SK-N-SH (cell line): ENCODE data around the gene TP53I13. TPM values are rescaled to one million over a fixed set of nuclear protein-coding genes. Genes with fewer than 3 reads are reported as not detected.
A peak's percentile ranks its signal among the peaks of the same experiment; 100 is the strongest.

Source experiments
- CTCF ChIA-PET: fragments of 300-600, 350-600 bp; formaldehyde crosslinking; extraction: SDS; loops from one replicate; lab custom pipeline; 2021; lab: Yijun Ruan, JAX
- POLR2A ChIA-PET: fragments of 350-600 bp; sonication (Branson Sonifier 250); formaldehyde crosslinking; extraction: SDS; loops from one replicate; lab custom pipeline; 2020; ENCODE audit warnings: antibody characterized with exemption, inconsistent platforms; lab: Yijun Ruan, JAX
- DNase-seq: peaks from one replicate; pipeline ENCODE4 v3.0.0; 2012
- H2AFZ ChIP-seq: fragments of 200-600 bp; sonication (generic); 2 replicates; pipeline ENCODE4 v1.8.1; 2016; ENCODE audit warnings: antibody characterized with exemption, mild to moderate bottlenecking, low read depth
- H3F3A ChIP-seq: fragments of 200-600 bp; sonication (generic); replicated peaks from 2 replicates; pipeline ENCODE3; 2016; ENCODE audit warnings: antibody characterized with exemption, mild to moderate bottlenecking; ENCODE audit not compliant: insufficient read depth
- H3K27ac ChIP-seq, 2 experiments: fragments of 200-500 bp in 1 of 2; fragments of 200-600 bp in 1 of 2; sonication (Bioruptor generic) in 1 of 2; sonication (generic), shearing (Covaris generic) in 1 of 2; 2 replicates each; pipeline versions ENCODE4 v1.5.1 to v1.6.1; 2014 to 2016; ENCODE audit warnings: low read depth in 2 of 2, inconsistent platforms in 1 of 2, low read length in 1 of 2, mild to moderate bottlenecking in 1 of 2, mixed read lengths in 1 of 2
- H3K27me3 ChIP-seq: fragments of 200-600 bp; sonication (generic), shearing (Covaris generic); 2 replicates; pipeline ENCODE4 v1.6.1; 2016; ENCODE audit warnings: mixed run types; ENCODE audit not compliant: insufficient read depth
- H3K36me3 ChIP-seq, 2 experiments: fragments of 200-500 bp in 1 of 2; fragments of 200-600 bp in 1 of 2; sonication (Bioruptor generic) in 1 of 2; sonication (generic) in 1 of 2; replicated peaks in 1 of 2; 2 replicates each; pipeline versions ENCODE3 to v1.5.1; 2014 to 2016; ENCODE audit warnings: low read length in 1 of 2, mild to moderate bottlenecking in 1 of 2; ENCODE audit not compliant: insufficient read depth in 2 of 2, control insufficient read depth in 1 of 2
- H3K4me1 ChIP-seq, 2 experiments: fragments of 200-500 bp in 1 of 2; fragments of 200-600 bp in 1 of 2; sonication (Bioruptor generic) in 1 of 2; sonication (generic), shearing (Covaris generic) in 1 of 2; 2 replicates each; pipeline versions ENCODE4 v1.5.1 to v1.6.1; 2014 to 2016; ENCODE audit warnings: low read depth in 1 of 2, low read length in 1 of 2, mixed run types in 1 of 2; ENCODE audit not compliant: insufficient read depth in 2 of 2, control insufficient read depth in 1 of 2
- H3K4me2 ChIP-seq: fragments of 200-600 bp; sonication (generic), shearing (Covaris generic); 2 replicates; pipeline ENCODE4 v1.6.1; 2017; ENCODE audit warnings: mixed run types
- H3K4me3 ChIP-seq, 2 experiments: fragments of 200-500 bp in 1 of 2; fragments of 200-600 bp in 1 of 2; sonication (Bioruptor generic) in 1 of 2; sonication (generic), shearing (Covaris generic) in 1 of 2; 2 replicates each; pipeline versions ENCODE4 v1.5.1 to v1.8.1; 2014 to 2016; ENCODE audit warnings: low read depth in 2 of 2, inconsistent platforms in 1 of 2, low read length in 1 of 2, mild to moderate bottlenecking in 1 of 2, mixed read lengths in 1 of 2, moderate library complexity in 1 of 2
- H3K79me2 ChIP-seq: fragments of 200-600 bp; sonication (generic); 2 replicates; pipeline ENCODE4 v1.8.1; 2017; ENCODE audit warnings: mild to moderate bottlenecking; ENCODE audit not compliant: insufficient read depth
- H3K9ac ChIP-seq: fragments of 200-600 bp; sonication (generic); 2 replicates; pipeline ENCODE4 v1.6.1; 2017; ENCODE audit warnings: mixed run types
- H3K9me2 ChIP-seq: fragments of 200-600 bp; sonication (generic); 2 replicates; pipeline ENCODE4 v1.6.1; 2017; ENCODE audit warnings: mixed run types
- H3K9me3 ChIP-seq: fragments of 200-600 bp; sonication (generic); 2 replicates; pipeline ENCODE4 v1.6.1; 2017; ENCODE audit warnings: mixed run types, mild to moderate bottlenecking, moderate library complexity
- H4K20me1 ChIP-seq: fragments of 200-600 bp; sonication (generic); 2 replicates; pipeline ENCODE4 v1.6.1; 2017; ENCODE audit warnings: mild to moderate bottlenecking, mixed run types; ENCODE audit not compliant: insufficient read depth
- FOXJ3 ChIP-seq: sonication (generic); formaldehyde crosslinking; IDR thresholded peaks from 2 replicates; pipeline ENCODE4 v1.5.1; 2020; ENCODE audit warnings: mild to moderate bottlenecking, missing genetic modification reagents
- FOXM1 ChIP-seq: IDR thresholded peaks from 2 replicates; pipeline ENCODE4 v1.4.0; 2012; ENCODE audit warnings: low read depth, mild to moderate bottlenecking
- RFX5 ChIP-seq: IDR thresholded peaks from 2 replicates; pipeline ENCODE4 v1.6.1; 2012; ENCODE audit warnings: mild to moderate bottlenecking, improper control_type of control experiment, low read length
- TCF12 ChIP-seq: IDR thresholded peaks from 2 replicates; pipeline ENCODE4 v1.4.0; 2012
- WGBS: methylation state at CpG from one replicate; pipeline ENCODE4 v1.1.6; 2017; ENCODE audit warnings: low lambda C conversion rate; 5-methylcytosine and 5-hydroxymethylcytosine counted together
- polyA plus RNA-seq, 3 experiments: library from polyadenylated mRNA; depleted of rRNA; stranded (reverse); fragments of >200 nt; gene quantifications; 2 replicates each; pipeline ENCODE4 v1.2.3, GENCODE V29; 2012
- TF ChIP-seq, protein P1 (sequence below): IDR thresholded peaks from 2 replicates; pipeline ENCODE4 v1.4.0; 2012; ENCODE audit warnings: low read depth, borderline replicate concordance
- TF ChIP-seq, protein P2 (sequence below): fragments of 200-600 bp; sonication (generic); IDR thresholded peaks from 2 replicates; pipeline ENCODE4 v1.6.1; 2017; ENCODE audit warnings: antibody characterized with exemption, mild to moderate bottlenecking, moderate library complexity
- TF ChIP-seq, protein P3 (sequence below): IDR thresholded peaks from 2 replicates; pipeline ENCODE4; 2012
- TF ChIP-seq, protein P4 (sequence below): fragments of 150-350 bp; IDR thresholded peaks from 2 replicates; pipeline ENCODE4 v1.6.1; 2016; ENCODE audit warnings: mild to moderate bottlenecking, low read depth, low read length

Gene TP53I13
- polyA plus RNA-seq, 1 of the 3 experiments (the other 2 are of a cell fraction) = 39.2 TPM

DNA sequence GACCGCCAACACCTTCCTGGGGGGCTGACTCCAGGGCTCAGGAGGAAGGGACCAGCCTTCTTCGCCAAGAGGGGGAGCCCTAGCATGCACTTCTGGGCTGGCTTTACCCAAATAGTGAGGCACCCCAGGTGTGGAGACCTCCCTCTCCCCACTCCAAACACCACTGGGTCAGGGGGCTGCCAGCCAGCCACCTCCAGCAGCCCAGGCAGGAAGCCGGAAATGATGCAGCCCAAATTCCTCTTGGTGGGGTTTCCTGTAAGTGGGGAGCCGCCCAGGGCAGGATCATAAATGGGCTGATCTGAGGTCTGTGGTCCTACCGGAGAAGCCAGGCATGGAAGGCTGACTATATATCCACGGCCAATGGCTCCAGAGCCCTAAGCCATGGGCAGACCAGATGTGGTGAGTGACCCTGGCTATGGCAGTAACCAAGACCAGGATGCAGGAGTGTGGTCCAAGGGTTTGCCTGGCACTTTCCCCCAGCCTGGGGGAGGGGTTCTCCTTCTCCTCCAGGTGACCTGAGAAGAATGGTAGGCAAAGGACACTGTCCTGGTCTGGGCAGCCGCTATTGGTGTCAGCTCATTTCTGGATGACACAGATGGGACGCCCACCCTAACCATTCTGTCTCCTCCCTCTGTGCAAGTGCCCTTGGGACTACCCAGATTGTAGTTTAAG is 16.7 kb downstream of the TP53I13 start:
- TF ChIP-seq, protein P1, sequence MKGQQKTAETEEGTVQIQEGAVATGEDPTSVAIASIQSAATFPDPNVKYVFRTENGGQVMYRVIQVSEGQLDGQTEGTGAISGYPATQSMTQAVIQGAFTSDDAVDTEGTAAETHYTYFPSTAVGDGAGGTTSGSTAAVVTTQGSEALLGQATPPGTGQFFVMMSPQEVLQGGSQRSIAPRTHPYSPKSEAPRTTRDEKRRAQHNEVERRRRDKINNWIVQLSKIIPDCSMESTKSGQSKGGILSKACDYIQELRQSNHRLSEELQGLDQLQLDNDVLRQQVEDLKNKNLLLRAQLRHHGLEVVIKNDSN = no peak
- TF ChIP-seq, protein P2, sequence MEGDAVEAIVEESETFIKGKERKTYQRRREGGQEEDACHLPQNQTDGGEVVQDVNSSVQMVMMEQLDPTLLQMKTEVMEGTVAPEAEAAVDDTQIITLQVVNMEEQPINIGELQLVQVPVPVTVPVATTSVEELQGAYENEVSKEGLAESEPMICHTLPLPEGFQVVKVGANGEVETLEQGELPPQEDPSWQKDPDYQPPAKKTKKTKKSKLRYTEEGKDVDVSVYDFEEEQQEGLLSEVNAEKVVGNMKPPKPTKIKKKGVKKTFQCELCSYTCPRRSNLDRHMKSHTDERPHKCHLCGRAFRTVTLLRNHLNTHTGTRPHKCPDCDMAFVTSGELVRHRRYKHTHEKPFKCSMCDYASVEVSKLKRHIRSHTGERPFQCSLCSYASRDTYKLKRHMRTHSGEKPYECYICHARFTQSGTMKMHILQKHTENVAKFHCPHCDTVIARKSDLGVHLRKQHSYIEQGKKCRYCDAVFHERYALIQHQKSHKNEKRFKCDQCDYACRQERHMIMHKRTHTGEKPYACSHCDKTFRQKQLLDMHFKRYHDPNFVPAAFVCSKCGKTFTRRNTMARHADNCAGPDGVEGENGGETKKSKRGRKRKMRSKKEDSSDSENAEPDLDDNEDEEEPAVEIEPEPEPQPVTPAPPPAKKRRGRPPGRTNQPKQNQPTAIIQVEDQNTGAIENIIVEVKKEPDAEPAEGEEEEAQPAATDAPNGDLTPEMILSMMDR = peak; percentile 36
- H3K79me2 ChIP-seq = peaks cover 74% of the 10 kb centered on the region
- no peaks in the 10 kb centered on the region for H3K9me3 ChIP-seq
- no peak overlapping the region for H3K9ac ChIP-seq
- H3K4me1 ChIP-seq = peaks cover 18 to 50% of the 10 kb centered on the region in 2 experiments; a peak in 3 of 4 replicates
- H3K27ac ChIP-seq = no peak overlapping the region; a peak in 1 of 4 replicates
- no peak overlapping the region for H3K4me3 ChIP-seq
- H3K27me3 ChIP-seq = no peaks in the 10 kb centered on the region
- H2AFZ ChIP-seq = no peak overlapping the region
- DNase-seq = peak; percentile 24
- 0 out of 2 replicates have a peak overlapping the region, but pooled peaks have one; percentile 15 for H3K4me2 ChIP-seq
- H3K9me2 ChIP-seq = no peaks in the 10 kb centered on the region
- ChIA-PET POLR2A (no interaction called here), CTCF (interaction anchor here (1.0 to 12.7 kb wide), 4 partner anchors 15 to 346 kb away, joined by 3 to 166 read pairs (median 4); partner anchors contain the start of genes ABHD15 and TP53I13)
- peaks cover 0 to 25% of the 10 kb centered on the region in 2 experiments for H3K36me3 ChIP-seq
- peaks cover 67% of the 10 kb centered on the region for H4K20me1 ChIP-seq
- peaks cover 10% of the 10 kb centered on the region for H3F3A ChIP-seq
- 96% methylated on average over 6 of the region's 8 CpGs for WGBS

DNA sequence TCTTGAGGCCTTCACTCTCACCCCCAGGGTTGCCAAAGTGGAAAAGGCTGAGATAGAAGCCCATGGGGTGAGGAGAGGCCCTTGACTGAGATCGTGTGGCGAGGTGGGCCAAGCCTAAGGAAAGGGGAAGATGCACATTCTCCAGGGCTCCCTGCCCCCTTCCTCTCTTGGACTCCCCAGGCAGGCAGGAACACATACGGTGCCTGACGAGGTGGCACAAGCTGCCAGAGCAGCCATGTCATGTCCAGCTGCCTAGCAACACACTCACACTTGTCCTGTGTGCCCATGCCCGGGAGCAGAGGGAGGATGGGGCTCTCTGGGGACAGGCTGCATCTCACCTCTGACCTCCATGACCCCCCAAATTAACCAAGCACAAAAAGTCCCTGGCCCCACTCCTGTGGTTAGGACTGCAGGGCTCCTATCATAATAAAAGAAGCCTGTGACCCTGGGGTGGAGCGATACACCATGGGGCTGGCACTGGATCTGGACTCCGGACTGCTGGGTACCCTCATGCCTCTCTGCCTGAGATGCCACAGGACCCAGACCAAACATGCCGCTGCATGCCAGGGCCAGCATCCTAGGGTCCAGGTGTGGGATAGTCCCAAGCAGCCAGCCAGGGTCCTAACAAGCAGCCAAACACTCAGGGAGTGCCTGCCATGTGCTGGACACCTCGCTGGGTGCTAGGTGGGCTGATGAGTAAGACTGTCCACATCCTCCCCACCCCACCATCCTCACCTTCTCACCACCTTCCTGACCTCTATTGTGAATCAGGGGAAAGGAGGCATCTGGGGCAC is 18.4 kb downstream of the TP53I13 start:
- CTCF ChIA-PET = interaction anchor here (0.8 to 12.7 kb wide), 6 partner anchors 8 to 506 kb away, joined by 3 to 166 read pairs (median 4); partner anchors contain the start of genes ABHD15 and TP53I13
- peak overlapping the region in 1 of 2 experiments; percentile 34; a peak in 1 of 4 replicates for H3K27ac ChIP-seq
- peak overlapping the region in 1 of 2 experiments; percentile 89; a peak in 2 of 4 replicates for H3K4me3 ChIP-seq
- peaks cover 19% of the 10 kb centered on the region for H3F3A ChIP-seq
- DNase-seq = no peak
- WGBS = 96% methylated on average over 4 of the region's 9 CpGs
- H3K9ac ChIP-seq = no peak overlapping the region
- peak overlapping the region; percentile 99 for H3K4me2 ChIP-seq
- POLR2A ChIA-PET = interaction anchor here (1.6 kb wide), 1 partner anchor 10 kb away, joined by 6 read pairs; no protein-coding TSS in a partner anchor
- H3K27me3 ChIP-seq = no peaks in the 10 kb centered on the region
- peaks cover 66% of the 10 kb centered on the region for H4K20me1 ChIP-seq
- no peaks in the 10 kb centered on the region for H3K9me2 ChIP-seq
- no peaks in the 10 kb centered on the region for H3K9me3 ChIP-seq
- TF ChIP-seq FOXM1 (no peak), TCF12 (no peak), RFX5 (no peak), FOXJ3 (CRISPR knock-in tag) (no peak)
- TF ChIP-seq, protein P3, sequence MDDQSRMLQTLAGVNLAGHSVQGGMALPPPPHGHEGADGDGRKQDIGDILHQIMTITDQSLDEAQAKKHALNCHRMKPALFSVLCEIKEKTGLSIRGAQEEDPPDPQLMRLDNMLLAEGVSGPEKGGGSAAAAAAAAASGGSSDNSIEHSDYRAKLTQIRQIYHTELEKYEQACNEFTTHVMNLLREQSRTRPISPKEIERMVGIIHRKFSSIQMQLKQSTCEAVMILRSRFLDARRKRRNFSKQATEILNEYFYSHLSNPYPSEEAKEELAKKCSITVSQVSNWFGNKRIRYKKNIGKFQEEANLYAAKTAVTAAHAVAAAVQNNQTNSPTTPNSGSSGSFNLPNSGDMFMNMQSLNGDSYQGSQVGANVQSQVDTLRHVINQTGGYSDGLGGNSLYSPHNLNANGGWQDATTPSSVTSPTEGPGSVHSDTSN = no peak
- TF ChIP-seq, protein P4, sequence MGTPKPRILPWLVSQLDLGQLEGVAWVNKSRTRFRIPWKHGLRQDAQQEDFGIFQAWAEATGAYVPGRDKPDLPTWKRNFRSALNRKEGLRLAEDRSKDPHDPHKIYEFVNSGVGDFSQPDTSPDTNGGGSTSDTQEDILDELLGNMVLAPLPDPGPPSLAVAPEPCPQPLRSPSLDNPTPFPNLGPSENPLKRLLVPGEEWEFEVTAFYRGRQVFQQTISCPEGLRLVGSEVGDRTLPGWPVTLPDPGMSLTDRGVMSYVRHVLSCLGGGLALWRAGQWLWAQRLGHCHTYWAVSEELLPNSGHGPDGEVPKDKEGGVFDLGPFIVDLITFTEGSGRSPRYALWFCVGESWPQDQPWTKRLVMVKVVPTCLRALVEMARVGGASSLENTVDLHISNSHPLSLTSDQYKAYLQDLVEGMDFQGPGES = no peak
- peaks cover 31 to 58% of the 10 kb centered on the region in 2 experiments for H3K4me1 ChIP-seq
- H3K36me3 ChIP-seq = peaks cover 0 to 17% of the 10 kb centered on the region in 2 experiments
- no peak overlapping the region for H2AFZ ChIP-seq
- H3K79me2 ChIP-seq = peaks cover 67% of the 10 kb centered on the region
